Measurements from ENCODE around the gene PTEN.
"Not testable (repeated sequence)": the region's sequence is repeated elsewhere in the genome, so short reads cannot be mapped to it uniquely, and the experiment has no call there.

PTEN gene

DNA sequence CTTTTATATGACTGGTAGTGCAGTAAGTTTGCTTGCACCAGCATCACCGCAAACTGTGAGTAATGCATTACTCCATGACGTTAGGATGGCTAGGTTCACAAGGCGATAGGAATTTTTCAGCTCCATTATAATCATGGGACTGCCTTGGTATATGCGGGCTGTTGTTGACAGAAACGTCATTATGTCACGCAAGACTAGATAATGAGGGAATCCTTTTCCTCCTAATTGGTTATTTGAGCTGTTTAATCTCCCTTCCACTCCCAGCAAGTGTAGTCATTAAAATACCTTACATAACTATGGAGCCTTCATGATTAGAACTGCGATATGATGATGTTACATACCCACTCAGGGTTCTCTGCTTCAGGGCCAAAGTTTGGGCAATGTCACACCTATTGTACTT is 17.4 kb upstream of the PTEN start:
- no peak for DNase-seq (ENCODE audit: low read depth)

GRCh38 chr10:87846711-87847110 is 16.7 kb upstream of the PTEN start:
- not testable (repeated sequence) for DNase-seq (ENCODE audit: low read depth)

DNA sequence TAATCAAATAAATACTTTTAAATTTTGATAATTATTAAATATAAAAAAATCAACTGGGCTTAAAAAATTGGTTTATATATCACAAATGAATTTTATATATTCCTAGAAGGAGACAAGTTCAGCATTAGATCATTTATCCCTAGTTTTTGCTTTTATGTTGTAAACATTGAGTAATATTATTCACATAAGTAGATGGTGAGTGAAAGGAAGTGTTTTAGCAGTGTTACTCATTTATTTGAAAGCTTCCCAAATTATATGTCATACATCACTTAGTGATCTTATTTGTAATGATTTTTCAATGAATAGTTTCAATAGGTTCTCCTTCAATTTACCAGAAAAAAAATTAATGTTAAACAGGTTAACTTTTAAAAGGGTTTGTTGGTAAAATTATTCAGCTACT is 15.9 kb upstream of the PTEN start:
- DNase-seq (ENCODE audit: low read depth) = no peak

GRCh38 chr10:87849001-87849400 is 14.4 kb upstream of the PTEN start:
- no peak for DNase-seq (ENCODE audit: low read depth)

- DNase-seq (ENCODE audit: low read depth) = no peak
Measured at GRCh38 chr10:87850742-87851205, 12.7 kb upstream of the PTEN start.

DNA sequence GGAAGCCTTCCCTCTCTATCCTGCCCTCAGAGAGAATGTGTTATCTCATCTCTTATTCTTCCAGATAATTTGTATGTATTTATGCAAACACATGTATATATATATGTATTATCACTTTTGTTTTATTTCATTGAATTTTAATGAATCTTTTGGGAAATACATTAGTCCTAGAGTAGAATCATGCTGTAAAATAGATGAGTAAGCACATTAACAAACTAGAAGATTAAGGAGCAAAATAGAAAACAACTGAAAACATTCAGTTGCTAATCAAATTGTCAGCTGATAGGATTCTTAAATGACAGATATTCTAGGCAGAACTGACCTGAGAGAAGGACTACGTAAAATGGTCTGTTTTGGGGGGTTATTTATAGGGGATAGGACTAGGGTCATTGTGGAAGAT is 11.3 kb upstream of the PTEN start:
- DNase-seq (ENCODE audit: low read depth) = no peak

DNA sequence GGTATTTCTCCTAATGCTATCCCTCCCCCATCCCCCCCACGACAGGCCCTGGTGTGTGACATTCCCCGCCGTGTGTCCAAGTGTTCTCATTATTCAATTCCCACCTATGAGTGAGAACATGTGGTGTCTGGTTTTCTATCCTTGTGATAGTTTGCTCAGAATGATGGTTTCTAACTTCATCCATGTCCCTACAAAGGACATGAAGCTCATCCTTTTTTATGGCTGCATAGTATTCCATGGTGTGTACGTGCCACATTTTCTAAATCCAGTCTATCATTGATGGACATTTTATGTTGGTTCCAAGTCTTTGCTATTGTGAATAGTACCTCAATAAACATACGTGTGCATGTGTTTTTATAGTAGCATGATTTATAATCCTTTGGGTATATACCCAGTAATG is 8.2 kb upstream of the PTEN start:
- DNase-seq (ENCODE audit: low read depth) = not testable (repeated sequence)

- DNase-seq (ENCODE audit: low read depth) = not testable (repeated sequence)
Measured at GRCh38 chr10:87855665-87856064, 7.8 kb upstream of the PTEN start.

DNA sequence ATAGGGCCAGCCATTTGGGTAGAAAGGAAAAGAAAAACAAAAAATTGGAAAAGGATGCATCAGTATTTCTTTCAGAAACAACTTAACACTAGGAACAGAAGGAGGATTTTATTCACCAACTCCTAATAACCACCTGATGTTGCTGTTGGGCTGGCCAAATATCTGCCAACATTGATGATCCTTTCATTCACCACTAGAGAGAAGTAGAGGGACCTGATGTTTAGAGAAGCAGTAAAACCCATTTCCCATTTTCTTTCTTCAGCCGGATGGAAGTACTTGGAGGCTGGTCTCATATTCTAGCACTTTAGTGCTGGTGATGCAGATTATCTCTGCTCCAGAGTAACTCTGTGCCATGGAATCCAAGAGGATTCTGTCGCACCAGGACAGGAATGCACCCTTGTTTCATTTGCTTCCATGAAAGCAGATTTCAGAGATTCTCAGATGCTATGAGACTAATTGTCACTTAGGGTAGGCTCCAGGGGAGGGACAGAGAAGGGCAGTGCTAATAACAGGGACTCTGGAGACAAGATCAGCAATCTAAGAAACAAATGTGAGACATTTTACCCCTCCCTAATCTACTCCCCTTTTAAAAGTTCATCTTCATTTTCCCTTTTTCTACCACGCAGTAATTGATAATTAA is 3.1 kb upstream of the PTEN start:
- DNase-seq (ENCODE audit: low read depth) = no peak

GRCh38 chr10:87860816-87861403 is 2.5 kb upstream of the PTEN start:
- no peak for DNase-seq (ENCODE audit: low read depth)

GRCh38 chr10:87861566-87861952 is 1.9 kb upstream of the PTEN start:
- no peak for DNase-seq (ENCODE audit: low read depth)

- peak; percentile 80 for DNase-seq (ENCODE audit: low read depth)
Measured at GRCh38 chr10:87861953-87862678, 1.3 kb upstream of the PTEN start.

GRCh38 chr10:87862679-87863052 is 759 bp upstream of the PTEN start:
- no peak for DNase-seq (ENCODE audit: low read depth)

DNA sequence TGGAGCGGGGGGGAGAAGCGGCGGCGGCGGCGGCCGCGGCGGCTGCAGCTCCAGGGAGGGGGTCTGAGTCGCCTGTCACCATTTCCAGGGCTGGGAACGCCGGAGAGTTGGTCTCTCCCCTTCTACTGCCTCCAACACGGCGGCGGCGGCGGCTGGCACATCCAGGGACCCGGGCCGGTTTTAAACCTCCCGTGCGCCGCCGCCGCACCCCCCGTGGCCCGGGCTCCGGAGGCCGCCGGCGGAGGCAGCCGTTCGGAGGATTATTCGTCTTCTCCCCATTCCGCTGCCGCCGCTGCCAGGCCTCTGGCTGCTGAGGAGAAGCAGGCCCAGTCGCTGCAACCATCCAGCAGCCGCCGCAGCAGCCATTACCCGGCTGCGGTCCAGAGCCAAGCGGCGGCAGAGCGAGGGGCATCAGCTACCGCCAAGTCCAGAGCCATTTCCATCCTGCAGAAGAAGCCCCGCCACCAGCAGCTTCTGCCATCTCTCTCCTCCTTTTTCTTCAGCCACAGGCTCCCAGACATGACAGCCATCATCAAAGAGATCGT is 598 bp downstream of the PTEN start:
- not testable (repeated sequence) for DNase-seq (ENCODE audit: low read depth)

DNA sequence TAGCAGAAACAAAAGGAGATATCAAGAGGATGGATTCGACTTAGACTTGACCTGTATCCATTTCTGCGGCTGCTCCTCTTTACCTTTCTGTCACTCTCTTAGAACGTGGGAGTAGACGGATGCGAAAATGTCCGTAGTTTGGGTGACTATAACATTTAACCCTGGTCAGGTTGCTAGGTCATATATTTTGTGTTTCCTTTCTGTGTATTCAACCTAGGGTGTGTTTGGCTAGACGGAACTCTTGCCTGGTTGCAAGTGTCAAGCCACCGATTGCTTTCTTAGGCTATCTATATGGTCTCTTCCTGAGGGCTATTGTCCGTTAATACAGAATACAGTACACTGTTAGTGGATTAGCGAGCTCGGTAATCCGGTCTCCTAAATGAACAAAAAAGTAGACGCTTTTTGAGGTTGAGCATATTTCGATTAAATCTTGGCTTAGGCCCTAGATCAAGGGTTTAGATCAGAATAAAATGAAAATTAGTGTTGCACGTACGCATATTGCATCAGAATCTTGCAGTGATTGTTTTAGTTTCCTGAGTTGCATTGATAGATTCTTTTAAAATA is 1.2 kb downstream of the PTEN start:
- DNase-seq (ENCODE audit: low read depth) = no peak

DNA sequence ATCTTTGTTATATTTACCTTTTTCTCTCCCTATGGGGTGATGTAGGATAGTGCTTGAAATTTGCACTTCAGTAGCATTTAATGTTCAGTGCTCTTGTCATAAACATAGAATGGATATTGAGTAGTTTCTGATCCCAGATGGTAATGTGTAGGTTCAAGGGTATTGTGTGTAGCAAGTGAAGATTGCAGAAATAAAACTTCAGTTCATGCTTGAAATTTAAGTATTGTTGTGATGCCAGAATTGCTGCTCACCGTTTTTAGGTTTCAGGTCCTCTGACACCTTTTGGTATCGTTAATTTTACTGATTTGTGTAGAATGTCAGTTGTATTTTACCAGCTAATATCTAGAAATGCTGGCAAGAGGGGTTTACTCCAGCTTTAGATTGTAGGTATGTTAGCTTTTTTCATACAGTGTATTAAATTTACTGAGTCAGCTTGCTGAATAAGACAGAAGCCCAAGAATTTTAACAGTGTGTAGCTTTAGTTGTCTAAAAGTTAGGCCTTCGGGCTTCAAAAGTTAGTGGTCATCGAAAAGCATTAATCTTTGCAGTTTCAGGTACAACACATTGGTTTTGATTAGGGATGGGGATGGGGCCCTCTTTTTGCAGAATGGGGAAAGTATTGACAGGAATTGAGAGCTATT is 1.9 kb downstream of the PTEN start:
- DNase-seq (ENCODE audit: low read depth) = no peak

DNA sequence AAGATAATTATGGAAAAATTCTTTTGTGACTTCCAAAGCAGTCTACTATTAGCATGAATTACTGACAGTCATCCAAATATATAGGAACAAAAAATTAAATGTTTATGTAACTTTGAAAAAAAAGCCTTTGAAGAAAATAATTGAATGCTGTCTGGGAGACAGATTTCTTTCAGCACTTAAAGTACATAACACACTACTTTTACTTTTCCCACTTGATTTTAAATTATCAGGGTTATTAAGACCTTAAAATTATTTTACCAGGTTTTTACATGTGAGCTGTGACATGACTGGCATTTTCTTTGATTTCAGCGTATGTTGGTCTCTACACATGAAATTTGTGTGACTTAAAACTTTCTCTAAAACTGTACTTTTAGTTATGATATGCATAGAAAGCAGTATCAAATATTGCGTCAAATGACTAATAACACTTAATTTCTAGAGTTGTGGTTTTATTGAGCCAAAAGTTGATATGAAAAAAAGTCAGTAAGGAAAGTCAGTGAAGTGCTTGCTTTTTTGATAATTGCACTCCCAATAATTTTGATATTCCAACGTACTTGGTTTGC is 3.1 kb downstream of the PTEN start:
- DNase-seq (ENCODE audit: low read depth) = no peak

GRCh38 chr10:87867453-87867852 is 4.0 kb downstream of the PTEN start:
- DNase-seq (ENCODE audit: low read depth) = no peak

DNA sequence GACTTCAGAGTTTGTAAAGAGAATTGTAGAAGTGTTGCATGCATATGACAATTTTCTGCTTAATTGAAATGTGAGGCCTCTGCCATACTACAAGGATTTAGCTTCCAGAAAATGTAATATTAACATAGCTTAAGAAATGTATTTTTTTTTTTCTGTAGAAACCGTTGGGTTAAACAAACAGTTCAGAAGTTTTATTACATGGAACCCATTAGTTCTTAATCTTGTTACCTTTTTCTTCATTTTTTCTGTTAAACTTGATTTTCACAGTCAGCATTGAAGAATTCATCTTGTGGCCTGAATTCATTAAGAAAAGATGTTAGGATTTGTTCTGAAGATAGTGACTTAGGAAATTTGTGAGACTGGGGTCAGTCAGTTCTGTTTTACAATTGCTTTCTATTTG is 4.9 kb downstream of the PTEN start:
- no peak for DNase-seq (ENCODE audit: low read depth)

- not testable (repeated sequence) for DNase-seq (ENCODE audit: low read depth)
Measured at GRCh38 chr10:87869139-87869538, 5.7 kb downstream of the PTEN start.

- DNase-seq (ENCODE audit: low read depth) = no peak
Measured at GRCh38 chr10:87869773-87870551, 6.5 kb downstream of the PTEN start.

Measured in HS-27A (cell line).